ENCODE results near the gene PPP2R5B.

The PPP2R5B gene

GRCh38 chr11:64921384-64921783, 3.1 kb upstream of the PPP2R5B start:
- Histone ChIP-seq H3K9me3 (ENCODE audit: control insufficient read depth, insufficient read depth, low read depth, low read length) (no peaks in the 10 kb centered on the region), H3K27ac (ENCODE audit: extremely low read depth, low read depth, low read length) (no peak overlapping the region), H3K4me1 (ENCODE audit: control insufficient read depth, insufficient read depth, low read length) (no peaks in the 10 kb centered on the region), H3K4me3 (ENCODE audit: low read depth, low read length) (no peak overlapping the region), H3K36me3 (ENCODE audit: control insufficient read depth in 2 of 2, insufficient read depth in 1 of 2, low read length in 2 of 2) (no peaks in the 10 kb centered on the region)
- ChIA-PET CTCF (no interaction called here), POLR2A (no interaction called here)
- TF ChIP-seq ZNF280C (tag by site-specific recombination; IDR thresholded peaks at IDR 0.05): no peak
- no peak for TF ChIP-seq ZNF658 (tag by site-specific recombination; IDR thresholded peaks at IDR 0.05)
- TF ChIP-seq ZNF677 (tag by site-specific recombination; IDR thresholded peaks at IDR 0.05): no peak
- no peak for TF ChIP-seq REPIN1 (tag by site-specific recombination; IDR thresholded peaks at IDR 0.05; ENCODE audit: low read depth)
- no peak for TF ChIP-seq BCL11B (tag by site-specific recombination; IDR thresholded peaks at IDR 0.05; ENCODE audit: low read depth)
- no peak for TF ChIP-seq HOXD13 (CRISPR knock-in tag; IDR thresholded peaks at IDR 0.05; ENCODE audit: borderline replicate concordance)
- TF ChIP-seq ZNF626 (tag by site-specific recombination; IDR thresholded peaks at IDR 0.05): no peak
- 0 out of 2 replicates have a peak, but pooled peaks have one; percentile 32 for TF ChIP-seq SP3 (tag by site-specific recombination; IDR thresholded peaks at IDR 0.05)
- TF ChIP-seq ZNF544 (tag by site-specific recombination; IDR thresholded peaks at IDR 0.05): no peak

GRCh38 chr11:64923151-64923661, 1.3 kb upstream of the PPP2R5B start:
- H3K36me3 ChIP-seq (ENCODE audit: control insufficient read depth in 2 of 2, insufficient read depth in 1 of 2, low read length in 2 of 2): peaks cover 0 to 12% of the 10 kb centered on the region in 2 experiments; a peak in 1 of 3 replicates
- H3K4me1 ChIP-seq (ENCODE audit: control insufficient read depth, insufficient read depth, low read length): no peaks in the 10 kb centered on the region
- POLR2A ChIA-PET: interaction anchor here (1.0 to 2.0 kb wide), 4 partner anchors 41 to 145 kb away, joined by 3 to 8 read pairs (median 5); partner anchors contain the start of genes ARL2 and SF1
- no peaks in the 10 kb centered on the region for H3K9me3 ChIP-seq (ENCODE audit: control insufficient read depth, insufficient read depth, low read depth, low read length)
- H3K27ac ChIP-seq (ENCODE audit: extremely low read depth, low read depth, low read length): no peak overlapping the region
- TF ChIP-seq PRDM1 (tag by site-specific recombination; IDR thresholded peaks at IDR 0.05): no peak
- TF ChIP-seq PRDM2 (tag by site-specific recombination; IDR thresholded peaks at IDR 0.05; ENCODE audit: borderline replicate concordance): no peak
- TF ChIP-seq ZNF274 (IDR thresholded peaks at IDR 0.05; ENCODE audit: low read length): no peak
- no peak for TF ChIP-seq ZNF274 (tag by site-specific recombination; IDR thresholded peaks at IDR 0.05; ENCODE audit: borderline replicate concordance)
- no peak for TF ChIP-seq ZNF514 (tag by site-specific recombination; IDR thresholded peaks at IDR 0.05)
- no peak for TF ChIP-seq ZNF248 (tag by site-specific recombination; IDR thresholded peaks at IDR 0.05)
- TF ChIP-seq KLF9 (tag by site-specific recombination; IDR thresholded peaks at IDR 0.05; ENCODE audit: low read depth): no peak
- TF ChIP-seq ZNF558 (tag by site-specific recombination; IDR thresholded peaks at IDR 0.05): no peak
- TF ChIP-seq ZFP3 (tag by site-specific recombination; IDR thresholded peaks at IDR 0.05; ENCODE audit: low read depth): no peak
- TF ChIP-seq ZNF214 (tag by site-specific recombination; IDR thresholded peaks at IDR 0.05; ENCODE audit: borderline replicate concordance): no peak
- no peak for TF ChIP-seq RBAK (tag by site-specific recombination; IDR thresholded peaks at IDR 0.05)
- no peak for TF ChIP-seq ZNF146 (tag by site-specific recombination; IDR thresholded peaks at IDR 0.05)
- no peak for TF ChIP-seq OSR2 (tag by site-specific recombination; IDR thresholded peaks at IDR 0.05)
- TF ChIP-seq ZBTB6 (tag by site-specific recombination; IDR thresholded peaks at IDR 0.05): no peak
- CTCF ChIA-PET: no interaction called here
- H3K4me3 ChIP-seq (ENCODE audit: low read depth, low read length): no peak overlapping the region

Data from HEK293 (cell line).